Spleen (tissue), 11 donors: ENCODE measurements around the gene AAR2. TPM values are rescaled to one million over a fixed set of nuclear protein-coding genes. Genes with fewer than 3 reads are reported as not detected.

ENCODE experiments used
- DNase-seq: peaks from one replicate; pipeline ENCODE4 v3.0.0-alpha.2; 2020
- H3K27ac ChIP-seq, 8 donors: fragments of 200-600 bp; sonication (generic) in 7 of 8; 1 replicate in 4 of 8; 2 replicates in 4 of 8; pipeline versions ENCODE4 v1.5.0 to v1.8.0; 2016 to 2021; ENCODE audit warnings: inconsistent platforms in 4 of 8, mild to moderate bottlenecking in 4 of 8, moderate library complexity in 1 of 8
- H3K27me3 ChIP-seq, 7 donors: fragments of 200-600 bp; sonication (generic) in 6 of 7; replicated peaks in 1 of 7; 1 replicate in 4 of 7; 2 replicates in 3 of 7; pipeline versions ENCODE4 v1.5.0 to v1.8.0; 2016 to 2021; ENCODE audit warnings: inconsistent platforms in 3 of 7, mild to moderate bottlenecking in 1 of 7
- H3K36me3 ChIP-seq, 6 donors: fragments of 200-600 bp; sonication (generic) in 5 of 6; 1 replicate in 4 of 6; 2 replicates in 2 of 6; pipeline versions ENCODE4 v1.5.0 to v1.8.0; 2016 to 2021; ENCODE audit warnings: inconsistent platforms in 2 of 6
- H3K4me1 ChIP-seq, 6 donors: fragments of 200-600 bp; sonication (generic) in 5 of 6; 1 replicate in 3 of 6; 2 replicates in 3 of 6; pipeline versions ENCODE4 v1.5.0 to v1.8.0; 2016 to 2021; ENCODE audit warnings: inconsistent platforms in 3 of 6
- H3K4me3 ChIP-seq, 8 donors: fragments of 200-600 bp; sonication (generic) in 7 of 8; 1 replicate in 4 of 8; 2 replicates in 4 of 8; pipeline versions ENCODE4 v1.5.0 to v1.8.0; 2016 to 2021; ENCODE audit warnings: inconsistent platforms in 4 of 8, mild to moderate bottlenecking in 4 of 8, moderate library complexity in 2 of 8
- H3K9me3 ChIP-seq, 8 donors: fragments of 200-600 bp; sonication (generic) in 7 of 8; 1 replicate in 4 of 8; 2 replicates in 4 of 8; pipeline versions ENCODE4 v1.5.0 to v1.8.0; 2016 to 2021; ENCODE audit warnings: inconsistent platforms in 4 of 8
- POLR2A ChIP-seq, 3 donors: fragments of 450-650 bp; IDR thresholded peaks; one replicate each; pipeline ENCODE4 v1.5.1; 2017; ENCODE audit warnings: antibody characterized with exemption in 3 of 3, mild to moderate bottlenecking in 1 of 3
- POLR2AphosphoS5 ChIP-seq, 3 donors: sonication (generic); formaldehyde crosslinking; IDR thresholded peaks; one replicate each; pipeline ENCODE4 v1.5.1; 2017; ENCODE audit warnings: antibody characterized with exemption in 3 of 3
- whole genome bisulfite sequencing, 5 donors: extraction: QIAGEN DNeasy Blood & Tissue Kit in 3 of 5; methylation state at CpG; one replicate each; pipeline versions ENCODE4 v1.1.5 to v1.1.7; 2013 to 2018; 5-methylcytosine and 5-hydroxymethylcytosine counted together
- intact Hi-C: fragments of 100-400 bp; cut with DNase I; formaldehyde crosslinking; loops from one replicate; pipeline ENCODE4 v1.15.0; 2023; ENCODE audit warnings: low total_unique reads
- polyA plus RNA-seq, 3 donors: library from polyadenylated mRNA; stranded (reverse); fragments of 200-250 nt; gene quantifications; one replicate each; pipeline ENCODE4 v1.2.1, GENCODE V29; 2013
- total RNA-seq, 7 donors: library from RNA; depleted of rRNA in 3 of 7; stranded (reverse); fragments of >200 nt in 3 of 7; fragmentation: NEBNext Ultra II Directional in 4 of 7; extraction: Animal tissue kit (Norgen Biotek cat#: 25700) in 4 of 7; gene quantifications; one replicate each; pipeline versions ENCODE4 v1.1.0 to v1.2.1, GENCODE V29; 2016 to 2021
- TF ChIP-seq, protein P1 (sequence below), 11 experiments: fragments of 200-600 bp in 7 of 11; fragments of 450-650 bp in 4 of 11; sonication (generic) in 4 of 11; IDR thresholded peaks in 8 of 11; conservative IDR thresholded peaks in 3 of 11; 1 replicate in 7 of 11; 2 replicates in 4 of 11; pipeline versions ENCODE4 v1.4.0 to v1.8.0; 2016 to 2021; ENCODE audit warnings: antibody characterized with exemption in 11 of 11, inconsistent platforms in 4 of 11, mild to moderate bottlenecking in 1 of 11
- donor health status: healthy with polysubstance abuse.
- donor health status: DM: no; HTN: no; CAD: no; lungs with moderate emphysema.
- donor health status: DM: no; HTN: no; CAD: no.
- donor health status: Bipolar disorder and iron deficiency.
- donor health status: healthy.
- donor health status: DM: no; HTN: no; CAD: no.
- donor health status: DM: yes; HTN: yes; CAD: no.

AAR2 gene
- total and polyA plus RNA-seq, 10 donors: 13.3 to 30.0 (median 20.7) TPM

DNA sequence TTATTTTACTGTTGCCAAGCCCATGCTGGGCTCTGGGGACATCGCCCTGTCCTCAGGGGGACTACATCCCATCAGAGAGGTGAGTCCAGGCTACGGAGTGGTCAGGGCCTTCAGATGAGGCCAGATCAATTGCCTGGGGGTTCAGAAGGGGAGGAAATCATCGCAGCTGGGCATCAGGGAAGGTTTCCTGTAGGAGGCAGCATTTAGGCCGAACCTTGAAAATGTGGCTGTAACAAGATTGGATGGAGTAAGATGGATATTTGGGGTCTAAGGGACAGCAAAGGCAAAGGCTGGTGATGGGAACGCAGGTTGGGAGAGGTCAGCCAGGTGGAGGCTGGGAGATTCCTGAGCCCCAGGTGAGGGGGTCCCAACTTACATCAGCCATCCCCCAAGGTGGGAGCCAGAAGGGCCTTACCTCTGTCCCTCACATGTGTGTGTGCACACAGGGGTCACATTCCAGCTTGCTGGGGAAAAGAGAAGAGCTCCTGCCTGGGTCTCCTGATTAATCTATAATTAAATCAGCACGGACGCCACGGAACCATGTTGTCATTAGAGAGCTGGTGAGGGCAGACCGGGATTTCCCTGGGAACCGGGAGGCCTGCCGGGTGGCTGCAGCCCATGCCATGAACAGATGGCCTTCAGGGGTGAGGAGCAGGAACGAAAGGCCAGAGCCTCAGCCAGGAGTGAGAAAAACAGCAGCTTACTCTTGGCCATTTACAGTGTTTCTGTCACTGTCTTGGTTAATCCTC, 39.3 kb downstream of the AAR2 start:
- Histone ChIP-seq H3K9me3 (no peaks in the 10 kb centered on the region), H3K4me1 (peaks cover 0 to 7% (median 0%) of the 10 kb centered on the region in 6 donors), H3K36me3 (no peaks in the 10 kb centered on the region), H3K27ac (no peak overlapping the region), H3K27me3 (peaks cover 0 to 35% (median 0%) of the 10 kb centered on the region in 7 donors), H3K4me3 (no peak overlapping the region)
- TF ChIP-seq, protein P1, sequence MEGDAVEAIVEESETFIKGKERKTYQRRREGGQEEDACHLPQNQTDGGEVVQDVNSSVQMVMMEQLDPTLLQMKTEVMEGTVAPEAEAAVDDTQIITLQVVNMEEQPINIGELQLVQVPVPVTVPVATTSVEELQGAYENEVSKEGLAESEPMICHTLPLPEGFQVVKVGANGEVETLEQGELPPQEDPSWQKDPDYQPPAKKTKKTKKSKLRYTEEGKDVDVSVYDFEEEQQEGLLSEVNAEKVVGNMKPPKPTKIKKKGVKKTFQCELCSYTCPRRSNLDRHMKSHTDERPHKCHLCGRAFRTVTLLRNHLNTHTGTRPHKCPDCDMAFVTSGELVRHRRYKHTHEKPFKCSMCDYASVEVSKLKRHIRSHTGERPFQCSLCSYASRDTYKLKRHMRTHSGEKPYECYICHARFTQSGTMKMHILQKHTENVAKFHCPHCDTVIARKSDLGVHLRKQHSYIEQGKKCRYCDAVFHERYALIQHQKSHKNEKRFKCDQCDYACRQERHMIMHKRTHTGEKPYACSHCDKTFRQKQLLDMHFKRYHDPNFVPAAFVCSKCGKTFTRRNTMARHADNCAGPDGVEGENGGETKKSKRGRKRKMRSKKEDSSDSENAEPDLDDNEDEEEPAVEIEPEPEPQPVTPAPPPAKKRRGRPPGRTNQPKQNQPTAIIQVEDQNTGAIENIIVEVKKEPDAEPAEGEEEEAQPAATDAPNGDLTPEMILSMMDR (IDR thresholded peaks at IDR 0.05 in 8 of 11, conservative IDR thresholded peaks at IDR 0.05 in 3 of 11): no peak
- TF ChIP-seq POLR2AphosphoS5 (IDR thresholded peaks at IDR 0.05) (no peak), POLR2A (IDR thresholded peaks at IDR 0.05) (no peak)
- intact Hi-C loops: no loop called here
- 80 to 85% (median 80%) methylated on average over 12 of the region's 12 CpGs for WGBS, 5 donors
- DNase-seq: no peak

DNA sequence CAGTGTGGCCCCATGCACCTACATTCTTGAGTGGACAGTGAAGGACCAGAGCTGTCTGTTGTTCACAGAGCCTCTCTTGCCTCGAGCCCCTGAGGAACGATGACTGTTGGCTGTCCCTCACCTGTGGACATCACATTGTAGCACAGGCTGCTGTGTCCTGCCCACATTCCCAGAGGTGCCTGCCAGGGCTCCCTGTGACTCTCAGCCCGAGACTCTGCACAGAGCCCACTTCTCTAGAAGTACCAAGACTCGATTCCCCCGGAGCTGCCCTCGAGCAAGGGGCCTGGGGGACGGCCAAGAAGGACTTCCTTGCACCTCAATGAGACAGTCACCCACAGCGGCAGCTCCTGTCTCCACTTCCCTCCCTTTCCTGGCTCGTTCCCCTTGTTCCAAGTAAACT, 41.3 kb downstream of the AAR2 start:
- 66 to 80% (median 72%) methylated on average over 9 of the region's 9 CpGs for WGBS, 5 donors
- Histone ChIP-seq H3K36me3 (no peaks in the 10 kb centered on the region), H3K27me3 (peaks cover 0 to 35% (median 0%) of the 10 kb centered on the region in 7 donors), H3K27ac (no peak overlapping the region), H3K9me3 (no peaks in the 10 kb centered on the region), H3K4me3 (no peak overlapping the region), H3K4me1 (no peaks in the 10 kb centered on the region)
- TF ChIP-seq POLR2A (IDR thresholded peaks at IDR 0.05): no peak
- no peak for TF ChIP-seq POLR2AphosphoS5 (IDR thresholded peaks at IDR 0.05)
- TF ChIP-seq, protein P1 (IDR thresholded peaks at IDR 0.05 in 8 of 11, conservative IDR thresholded peaks at IDR 0.05 in 3 of 11): no peak
- intact Hi-C loops: no loop called here
- DNase-seq: no peak

DNA sequence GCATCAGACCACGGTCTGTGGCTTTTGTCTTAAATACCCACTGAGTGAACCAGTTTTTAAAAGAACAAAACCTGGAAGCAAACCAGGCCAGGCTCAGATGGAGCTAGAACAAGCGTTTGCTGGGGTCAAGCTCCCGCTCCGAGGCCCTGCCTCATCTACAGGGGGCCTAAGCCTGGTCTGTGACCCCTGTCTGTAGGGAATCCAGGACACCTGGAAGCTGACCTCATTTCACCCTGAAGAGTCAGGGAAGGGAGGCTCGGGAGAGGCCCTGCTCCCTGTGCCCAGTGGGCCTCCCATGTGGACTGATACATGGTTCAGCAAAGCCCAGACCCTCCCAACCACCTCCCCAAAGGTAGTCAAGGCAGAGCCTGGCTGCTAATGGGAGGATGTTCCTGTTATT, 43.1 kb downstream of the AAR2 start:
- TF ChIP-seq, protein P1 (IDR thresholded peaks at IDR 0.05 in 8 of 11, conservative IDR thresholded peaks at IDR 0.05 in 3 of 11): no peak
- TF ChIP-seq POLR2A (IDR thresholded peaks at IDR 0.05) (no peak), POLR2AphosphoS5 (IDR thresholded peaks at IDR 0.05) (no peak)

DNA sequence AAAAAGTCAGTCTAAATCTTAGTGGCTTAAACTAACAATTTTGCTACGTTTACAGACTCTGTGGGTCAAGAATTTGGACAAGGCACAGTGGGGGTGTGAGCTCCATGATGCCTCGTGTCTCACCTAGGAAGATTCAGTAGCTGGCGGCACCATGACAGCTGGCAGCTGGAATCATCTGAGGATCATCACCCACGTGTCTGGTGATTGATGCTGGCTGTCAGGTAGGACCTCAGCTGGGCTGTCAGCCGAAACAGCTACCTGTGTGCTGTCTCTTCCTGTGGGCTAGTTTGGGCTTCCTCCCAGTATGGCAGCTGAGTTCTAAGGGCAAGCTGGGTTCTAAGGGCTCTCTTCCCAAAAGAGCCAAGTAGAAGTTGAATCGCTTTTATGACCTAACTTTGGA, 43.5 kb downstream of the AAR2 start:
- 70 to 78% (median 76%) methylated on average over 6 of the region's 6 CpGs for WGBS, 5 donors
- H3K4me1 ChIP-seq: no peaks in the 10 kb centered on the region
- no peak for DNase-seq
- intact Hi-C loops: no loop called here
- H3K4me3 ChIP-seq: no peak overlapping the region
- TF ChIP-seq POLR2AphosphoS5 (IDR thresholded peaks at IDR 0.05): no peak
- TF ChIP-seq, protein P1 (IDR thresholded peaks at IDR 0.05 in 8 of 11, conservative IDR thresholded peaks at IDR 0.05 in 3 of 11): no peak
- no peak for TF ChIP-seq POLR2A (IDR thresholded peaks at IDR 0.05)
- H3K9me3 ChIP-seq: no peaks in the 10 kb centered on the region
- H3K36me3 ChIP-seq: no peaks in the 10 kb centered on the region
- peaks cover 0 to 27% (median 0%) of the 10 kb centered on the region in 7 donors for H3K27me3 ChIP-seq
- no peak overlapping the region for H3K27ac ChIP-seq

More for the DNA sequence above, 43.1 kb downstream of the AAR2 start:
- 67 to 87% (median 79%) methylated on average over 5 of the region's 5 CpGs for WGBS, 5 donors
- Histone ChIP-seq H3K4me1 (no peaks in the 10 kb centered on the region), H3K27ac (no peak overlapping the region), H3K4me3 (no peak overlapping the region), H3K27me3 (peaks cover 0 to 31% (median 0%) of the 10 kb centered on the region in 7 donors), H3K9me3 (no peaks in the 10 kb centered on the region), H3K36me3 (no peaks in the 10 kb centered on the region)
- no peak for DNase-seq
- intact Hi-C loops: no loop called here
